C4-2B (cell line): Measurements from ENCODE around the gene NTRK3.

ENCODE experiments used
- CTCF ChIP-seq: fragments of 450-650 bp; conservative IDR thresholded peaks from 2 replicates; pipeline ENCODE4 v1.5.1; 2017; ENCODE audit warnings: mild to moderate bottlenecking
- ZFX ChIP-seq: fragments of 450-650 bp; IDR thresholded peaks from 2 replicates; pipeline ENCODE4 v1.6.1; 2017

- no peak for TF ChIP-seq CTCF
- TF ChIP-seq ZFX: no peak
Measured at GRCh38 chr15:88006146-88006545, 250.4 kb downstream of the NTRK3 start.
